ENCODE measurements around the gene GRIN3A.
"Not testable (repeated sequence)": the region's sequence is repeated elsewhere in the genome, so short reads cannot be mapped to it uniquely, and the experiment has no call there.

Gene GRIN3A

DNA sequence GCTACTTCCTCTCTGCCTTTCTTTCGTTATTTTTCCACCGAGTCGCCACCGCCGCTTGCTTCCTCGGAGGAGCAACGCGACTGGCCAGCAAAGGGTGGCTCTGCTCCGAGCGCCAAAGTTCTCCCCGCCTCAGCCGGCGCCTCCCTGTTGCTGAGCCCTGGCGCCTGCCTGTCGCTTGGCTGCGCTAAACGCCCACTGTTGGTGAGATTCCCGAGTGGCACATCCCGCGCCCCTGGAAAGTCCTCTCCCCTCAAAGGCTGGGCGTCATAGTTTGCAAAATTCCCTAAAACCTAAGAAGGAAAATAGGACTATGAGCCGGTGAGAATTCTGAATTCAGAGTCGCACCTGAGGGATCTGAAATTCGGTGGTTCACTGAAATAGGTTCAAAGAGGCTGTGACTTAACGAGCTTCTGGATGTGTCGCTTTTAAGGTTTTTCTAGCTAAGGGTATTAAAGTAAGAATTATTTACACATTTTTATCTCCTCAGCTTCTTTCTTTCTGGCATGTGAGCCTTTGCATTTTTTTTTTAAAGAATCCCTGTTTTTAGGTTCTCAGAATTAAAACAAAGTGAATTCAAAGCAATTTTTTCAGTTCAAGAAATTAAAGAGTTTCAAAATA lies at the start of gene GRIN3A:
GRIN3A (minus strand) TSS at position 82 of the 618 bp plus-strand sequence. CDS start 668 bp downstream, outside the sequence.
- DNase-seq = no peak

DNA sequence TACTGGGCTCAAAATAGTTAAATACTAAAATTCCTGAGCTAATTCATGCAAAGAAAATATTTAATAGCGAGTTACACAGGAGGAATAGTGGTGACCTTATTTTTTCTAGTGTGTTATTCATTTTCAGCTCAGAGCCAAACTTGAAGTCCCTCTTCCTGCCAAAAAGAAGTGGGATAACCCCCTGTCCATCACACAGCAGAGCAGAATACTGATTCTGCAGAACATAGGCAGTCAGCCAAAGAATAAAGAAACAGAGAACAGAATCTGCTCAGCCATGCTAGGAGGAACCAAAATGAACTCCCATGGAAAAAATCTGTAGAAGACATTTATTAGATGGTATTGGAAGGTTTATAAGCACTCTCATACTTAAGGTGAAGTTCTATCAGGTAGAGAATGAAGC lies 49.4 kb upstream of the GRIN3A start:
- DNase-seq = no peak

DNA sequence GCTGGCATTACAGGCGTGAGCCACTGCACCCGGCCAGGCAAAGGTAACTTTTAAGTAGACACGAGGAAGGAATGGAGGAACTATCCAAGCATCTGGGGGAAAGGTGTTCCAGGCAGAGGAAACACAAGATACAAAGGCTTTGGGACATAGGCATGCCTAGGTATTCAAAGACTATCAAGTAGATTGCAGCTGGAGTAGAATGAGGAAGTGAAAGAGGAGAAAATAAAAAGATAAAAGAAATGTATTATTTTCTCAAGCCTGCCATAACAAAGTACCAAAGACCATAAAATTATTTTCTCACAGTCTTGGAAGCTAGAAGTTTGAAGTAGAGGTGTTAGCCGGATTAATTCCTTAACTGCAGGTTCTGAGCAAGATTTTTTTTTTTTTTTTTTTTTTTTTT lies 39.9 kb upstream of the GRIN3A start:
- no peak for DNase-seq

DNA sequence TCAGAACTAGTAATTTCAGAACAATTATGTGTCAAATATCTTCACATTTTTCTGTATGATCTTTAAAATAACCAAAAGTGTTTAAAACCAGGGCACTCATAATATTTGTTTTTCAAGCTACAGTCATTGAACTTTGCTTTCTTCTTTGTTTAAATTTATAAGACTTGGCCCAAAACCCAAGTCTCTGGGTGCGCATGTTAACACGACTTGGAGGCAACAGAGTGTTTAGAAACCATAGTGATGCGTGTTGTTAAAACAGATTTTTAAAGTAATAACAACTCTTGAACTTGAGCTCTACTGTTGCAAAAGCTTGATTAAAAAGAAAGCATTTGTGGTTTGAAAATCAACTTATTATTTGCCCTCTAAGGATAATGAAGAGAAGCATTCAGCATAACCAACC lies 26.0 kb upstream of the GRIN3A start:
- no peak for DNase-seq

- no peak for DNase-seq
These were observed 20.0 kb upstream of the GRIN3A start for GRCh38 chr9:101758304-101758930.

DNA sequence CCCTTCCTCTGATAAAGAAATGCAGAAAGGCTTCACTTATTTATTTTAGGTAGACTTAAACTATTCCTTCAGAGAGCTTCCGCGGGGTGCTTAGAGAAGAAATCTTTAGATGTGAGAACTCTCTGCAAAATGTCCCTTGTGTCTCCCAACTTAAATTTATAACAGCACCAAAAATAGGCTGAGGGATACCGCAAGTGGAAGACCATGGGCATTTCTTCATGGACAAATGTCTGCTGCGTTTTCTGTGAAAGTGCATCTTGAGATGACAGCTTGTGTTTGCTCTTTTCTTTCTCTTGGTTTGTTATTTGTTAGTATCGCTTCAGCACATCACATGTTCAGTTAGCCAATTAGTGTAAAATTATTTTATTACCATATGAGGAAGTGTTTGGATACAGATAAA lies 15.3 kb upstream of the GRIN3A start:
- DNase-seq = no peak

DNA sequence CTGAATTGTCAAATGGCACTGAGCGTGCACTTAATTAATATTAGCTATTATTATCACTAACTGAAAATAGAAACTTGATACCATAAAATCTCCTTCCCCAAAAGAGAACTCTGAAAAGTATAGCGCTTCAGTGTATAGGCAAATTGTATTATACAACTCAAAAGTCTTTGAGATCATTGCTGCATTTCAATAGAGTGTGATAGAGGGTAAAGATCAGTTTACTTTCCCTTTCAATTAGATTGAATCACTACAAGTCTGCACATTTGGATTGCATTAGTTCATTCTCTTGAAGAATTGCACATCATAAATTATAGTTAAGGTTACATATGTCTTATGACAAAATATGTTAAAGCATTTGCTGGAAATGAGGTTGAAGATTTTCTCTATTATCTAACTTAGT lies 13.4 kb upstream of the GRIN3A start:
- no peak for DNase-seq

DNA sequence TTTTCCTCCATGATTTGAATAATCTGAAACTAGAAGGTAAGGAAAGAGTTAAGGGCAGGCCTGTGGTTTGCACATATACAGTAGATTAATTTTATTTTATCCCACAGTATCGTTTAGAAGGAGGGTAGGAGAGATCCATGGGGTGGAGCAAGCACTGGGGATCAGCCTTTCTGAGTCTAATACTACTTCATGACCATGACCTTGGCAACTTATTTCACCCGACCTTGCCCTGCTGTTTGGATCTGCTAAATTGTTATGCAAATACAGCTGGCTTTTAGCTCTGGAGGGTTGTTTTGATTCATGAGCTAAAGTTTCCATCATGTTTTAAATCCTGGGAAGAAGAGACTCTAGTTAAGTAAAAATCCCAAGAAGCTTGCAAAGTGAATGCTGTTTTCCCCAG lies 864 bp upstream of the GRIN3A start:
- DNase-seq = no peak

GRCh38 chr9:101737705-101738565 lies 512 bp downstream of the GRIN3A start:
- DNase-seq = no peak

GRCh38 chr9:101737165-101737704 lies 1.2 kb downstream of the GRIN3A start:
- DNase-seq = no peak

DNA sequence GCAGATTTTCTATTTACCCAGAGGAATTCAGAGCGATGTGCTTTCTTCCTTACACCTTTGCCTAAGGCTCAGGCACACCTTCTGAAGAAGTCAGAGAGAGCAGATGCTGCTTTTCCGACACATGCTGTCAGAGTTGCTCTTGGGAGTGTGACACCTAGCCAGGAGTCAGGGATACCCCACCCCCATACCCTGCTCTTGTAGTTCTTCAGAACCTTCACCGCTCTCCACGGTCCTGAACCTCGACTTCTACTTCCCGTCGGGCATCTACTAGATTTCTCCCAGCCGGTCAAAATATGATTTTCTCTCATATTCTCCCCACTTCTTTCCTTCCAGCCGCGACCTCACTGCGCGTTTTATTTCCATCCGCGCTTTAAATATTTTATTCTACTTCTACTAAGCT lies 1.7 kb downstream of the GRIN3A start:
- DNase-seq = no peak

GRCh38 chr9:101731429-101731828 lies 7.0 kb downstream of the GRIN3A start:
- DNase-seq = no peak

DNA sequence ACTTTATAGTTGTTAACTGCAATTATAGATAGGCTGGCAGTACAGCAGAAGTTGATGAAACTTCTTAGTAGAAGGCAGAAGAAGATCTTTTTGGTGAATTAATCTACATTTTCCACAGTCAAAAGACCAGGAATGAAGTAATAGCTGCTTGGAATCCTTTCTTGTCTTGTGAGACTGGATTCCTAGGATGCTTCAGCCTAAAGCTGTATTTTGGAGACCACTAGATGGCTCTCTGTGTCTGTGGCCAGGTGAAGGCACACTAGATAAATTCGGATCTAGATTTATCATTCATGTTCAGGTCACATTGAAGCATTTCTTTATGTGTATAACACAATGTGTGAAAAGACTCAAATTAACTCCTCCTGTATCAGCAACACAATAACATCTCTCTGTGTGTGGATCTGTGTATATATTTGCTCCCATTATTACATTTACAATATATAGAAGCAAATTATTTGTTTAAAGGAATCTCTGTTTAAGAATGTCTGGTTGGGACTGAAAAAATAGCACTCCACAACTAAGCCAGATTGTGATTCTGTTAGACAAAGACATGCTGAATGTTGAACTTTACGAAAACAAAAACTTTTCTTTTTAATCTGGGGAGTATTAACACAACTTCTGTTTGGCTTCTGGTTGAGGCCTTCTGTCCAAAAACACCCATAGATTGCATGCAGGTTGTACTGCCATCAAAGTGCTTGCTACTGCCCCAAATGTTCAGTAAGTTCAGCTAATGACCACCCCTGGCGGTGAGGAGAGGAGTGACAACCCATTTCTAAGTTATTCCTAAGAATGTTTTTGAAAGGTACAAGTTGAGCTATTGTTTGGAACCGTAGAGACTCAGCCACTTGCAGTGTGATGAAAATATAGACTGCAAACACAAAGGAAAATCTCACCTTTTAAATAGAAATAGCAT lies 10.6 kb downstream of the GRIN3A start:
- DNase-seq = no peak

GRCh38 chr9:101724271-101724670 lies 14.2 kb downstream of the GRIN3A start:
- DNase-seq = not testable (repeated sequence)

DNA sequence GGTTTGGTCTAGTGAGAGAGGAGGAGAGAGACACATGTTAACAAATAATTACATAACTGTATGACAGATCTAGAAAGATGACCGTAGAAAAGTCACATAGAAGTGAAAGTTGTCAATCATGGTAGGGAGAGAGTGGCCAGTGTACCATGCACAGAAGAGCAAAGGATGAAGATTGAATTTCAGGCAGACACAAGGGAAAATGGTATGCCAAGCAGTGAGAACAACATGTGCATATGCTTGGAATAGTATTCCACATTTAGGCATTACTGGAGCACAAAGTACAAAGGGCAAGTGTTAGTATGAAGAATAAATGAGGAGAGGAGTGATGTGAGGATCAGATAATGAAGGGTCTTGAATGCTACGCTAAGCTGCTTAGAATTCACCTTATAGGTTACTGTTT lies 20.3 kb downstream of the GRIN3A start:
- no peak for DNase-seq

GRCh38 chr9:101716629-101717028 lies 21.8 kb downstream of the GRIN3A start:
- DNase-seq = no peak

GRCh38 chr9:101711330-101711941 lies 27.0 kb downstream of the GRIN3A start:
- DNase-seq = no peak

- no peak for DNase-seq
These were observed 29.6 kb downstream of the GRIN3A start for GRCh38 chr9:101708855-101709254.

DNA sequence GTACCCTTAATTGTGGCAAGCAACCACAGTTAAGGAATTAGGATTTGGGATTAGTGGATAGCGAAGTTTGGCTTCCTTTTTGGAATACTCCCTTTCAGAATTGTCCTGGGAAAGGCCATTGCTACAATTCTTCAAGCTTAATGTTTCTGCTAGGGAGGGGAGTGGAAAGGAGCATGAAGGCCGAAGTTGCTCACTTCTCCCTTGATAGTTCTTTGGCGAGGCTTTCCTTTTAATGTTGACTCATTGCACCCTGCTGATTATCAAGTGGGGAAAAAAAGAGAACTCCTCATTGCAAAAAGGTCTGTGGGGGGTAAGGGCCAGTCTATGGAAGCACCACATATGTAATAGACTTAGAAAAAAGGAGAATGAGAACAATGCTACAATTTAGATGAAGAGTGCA lies 30.7 kb downstream of the GRIN3A start:
- DNase-seq = no peak

GRCh38 chr9:101706997-101707396 lies 31.4 kb downstream of the GRIN3A start:
- DNase-seq = no peak

GRCh38 chr9:101706261-101706798 lies 32.1 kb downstream of the GRIN3A start:
- no peak for DNase-seq

- peak in 1 of 4 experiments; percentile 7 for DNase-seq
These were observed 33.2 kb downstream of the GRIN3A start for GRCh38 chr9:101705135-101705661.
